HG02970 (cell line): ENCODE data around the gene NUTM1.
"Not testable (repeated sequence)": the region's sequence is repeated elsewhere in the genome, so short reads cannot be mapped to it uniquely, and the experiment has no call there.

Experiments used
- ATAC-seq: cut with Tn5 transposase; IDR thresholded peaks from one replicate; pipeline ENCODE4 v1.9.1; 2021; ENCODE audit warnings: mild to moderate bottlenecking, moderate library complexity, moderate number of reproducible peaks; ENCODE audit not compliant: unreplicated experiment, low FRiP score

NUTM1 gene

DNA sequence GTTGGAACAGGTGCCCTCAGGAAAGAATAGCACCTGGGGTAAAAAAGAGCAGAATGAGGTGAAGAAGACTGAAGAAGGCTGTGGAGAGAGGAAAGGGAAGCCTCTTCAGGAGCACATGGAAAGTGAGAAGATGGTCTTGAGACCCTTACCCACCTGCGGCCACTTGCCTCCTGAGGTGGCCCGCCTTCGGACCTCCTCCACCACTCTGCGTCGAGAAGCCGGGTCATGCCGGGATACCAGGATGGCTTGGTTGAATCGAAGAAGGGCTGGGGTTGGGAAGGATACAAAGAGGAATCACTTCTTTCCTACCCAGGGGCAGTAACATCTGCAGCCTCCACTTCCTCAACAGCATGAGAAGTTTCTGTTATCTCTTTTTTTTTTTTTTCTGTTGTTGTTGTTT is 20.9 kb downstream of the NUTM1 start:
- ATAC-seq: no peak

DNA sequence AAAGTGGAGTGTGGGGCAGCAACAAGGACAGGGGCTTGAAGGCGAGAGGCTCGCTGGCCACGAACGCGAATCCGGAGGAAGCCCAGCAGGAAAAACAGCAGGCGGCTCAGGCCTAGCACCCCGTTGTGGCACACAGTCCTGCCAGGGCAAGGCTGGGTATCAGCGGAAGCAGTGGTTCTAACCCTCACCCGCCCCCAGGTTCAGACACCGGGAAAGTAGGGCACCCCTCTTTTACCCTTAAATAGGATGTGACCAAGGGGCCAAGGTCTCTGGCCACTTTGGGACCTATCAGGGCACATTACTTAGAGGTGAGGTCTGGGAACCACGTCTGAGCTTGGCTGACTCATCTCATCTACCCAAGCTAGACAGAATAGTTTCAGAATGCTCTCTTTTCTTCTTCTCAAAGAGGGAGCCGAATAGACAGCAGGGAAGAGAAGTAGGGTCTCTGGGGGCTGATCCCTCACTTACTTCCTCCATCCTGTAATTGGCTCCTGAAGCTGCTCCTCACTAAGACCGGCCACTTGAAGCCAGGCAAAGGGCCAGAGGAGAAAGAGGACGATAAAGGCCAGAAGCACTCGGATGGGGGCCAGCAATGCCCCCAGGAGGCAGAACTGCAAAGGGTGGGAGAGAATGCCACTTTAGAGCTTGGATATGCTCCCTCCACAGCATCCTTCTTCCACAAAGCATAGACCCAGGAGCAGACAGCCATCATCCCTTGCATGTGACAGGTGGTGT is 22.1 kb downstream of the NUTM1 start:
- ATAC-seq: no peak

DNA sequence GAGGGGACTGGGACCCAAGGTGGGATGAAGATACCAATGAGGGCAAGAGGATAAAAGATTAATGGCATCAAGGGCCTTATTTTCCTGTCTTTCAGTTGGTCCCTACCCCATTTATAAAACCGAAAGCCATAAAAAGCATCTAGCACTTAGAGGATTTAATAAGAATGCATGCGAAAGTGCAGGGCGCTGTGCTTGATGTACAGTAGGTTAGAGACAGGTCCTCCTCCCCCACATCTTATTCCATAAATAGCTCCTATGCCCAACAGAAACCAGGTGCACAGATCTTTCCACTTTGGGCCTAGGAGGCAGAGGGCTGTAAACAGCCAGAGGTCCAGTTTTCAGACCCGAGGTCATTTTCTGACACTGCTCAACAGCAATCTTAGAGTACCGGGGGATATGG is 22.7 kb downstream of the NUTM1 start:
- ATAC-seq: no peak

DNA sequence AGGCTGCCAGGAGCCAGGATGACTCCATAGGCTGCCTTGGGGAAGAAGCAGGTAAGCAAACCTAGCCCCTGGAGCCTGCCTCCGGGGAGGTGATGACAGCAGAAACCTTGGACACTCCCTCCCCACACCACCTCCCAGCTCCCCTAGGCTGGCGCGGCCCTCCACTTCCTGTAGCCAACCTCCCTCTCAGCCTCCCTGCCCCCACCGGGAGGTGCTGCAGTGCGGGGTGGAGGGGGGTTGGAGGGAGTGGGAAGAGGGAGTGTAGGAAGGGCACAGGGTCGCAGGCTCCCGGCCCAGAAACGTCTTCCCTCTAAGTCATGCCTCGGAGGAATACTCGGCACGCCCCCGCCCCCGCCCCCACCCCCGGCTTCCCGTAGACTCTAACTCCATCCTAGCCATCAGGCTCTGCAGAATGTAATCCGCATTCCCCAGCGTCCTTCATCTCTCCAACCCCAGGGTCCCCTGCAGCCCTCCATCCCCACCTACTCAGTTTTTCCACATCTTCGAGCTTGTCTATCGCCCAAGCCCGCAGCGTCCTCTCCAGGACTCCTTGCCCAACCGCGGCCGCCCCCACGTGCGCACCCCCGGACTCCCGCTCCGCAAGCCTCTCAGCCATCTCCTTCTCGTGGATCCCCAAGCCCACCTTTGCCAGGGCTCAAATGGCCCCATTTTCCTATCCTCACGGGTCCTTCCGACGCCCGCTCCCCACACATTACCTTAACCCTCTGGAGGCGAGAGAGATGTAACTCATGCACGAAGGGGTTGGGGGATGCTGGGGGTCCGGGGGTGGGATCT is 23.4 kb downstream of the NUTM1 start:
- no peak for ATAC-seq

DNA sequence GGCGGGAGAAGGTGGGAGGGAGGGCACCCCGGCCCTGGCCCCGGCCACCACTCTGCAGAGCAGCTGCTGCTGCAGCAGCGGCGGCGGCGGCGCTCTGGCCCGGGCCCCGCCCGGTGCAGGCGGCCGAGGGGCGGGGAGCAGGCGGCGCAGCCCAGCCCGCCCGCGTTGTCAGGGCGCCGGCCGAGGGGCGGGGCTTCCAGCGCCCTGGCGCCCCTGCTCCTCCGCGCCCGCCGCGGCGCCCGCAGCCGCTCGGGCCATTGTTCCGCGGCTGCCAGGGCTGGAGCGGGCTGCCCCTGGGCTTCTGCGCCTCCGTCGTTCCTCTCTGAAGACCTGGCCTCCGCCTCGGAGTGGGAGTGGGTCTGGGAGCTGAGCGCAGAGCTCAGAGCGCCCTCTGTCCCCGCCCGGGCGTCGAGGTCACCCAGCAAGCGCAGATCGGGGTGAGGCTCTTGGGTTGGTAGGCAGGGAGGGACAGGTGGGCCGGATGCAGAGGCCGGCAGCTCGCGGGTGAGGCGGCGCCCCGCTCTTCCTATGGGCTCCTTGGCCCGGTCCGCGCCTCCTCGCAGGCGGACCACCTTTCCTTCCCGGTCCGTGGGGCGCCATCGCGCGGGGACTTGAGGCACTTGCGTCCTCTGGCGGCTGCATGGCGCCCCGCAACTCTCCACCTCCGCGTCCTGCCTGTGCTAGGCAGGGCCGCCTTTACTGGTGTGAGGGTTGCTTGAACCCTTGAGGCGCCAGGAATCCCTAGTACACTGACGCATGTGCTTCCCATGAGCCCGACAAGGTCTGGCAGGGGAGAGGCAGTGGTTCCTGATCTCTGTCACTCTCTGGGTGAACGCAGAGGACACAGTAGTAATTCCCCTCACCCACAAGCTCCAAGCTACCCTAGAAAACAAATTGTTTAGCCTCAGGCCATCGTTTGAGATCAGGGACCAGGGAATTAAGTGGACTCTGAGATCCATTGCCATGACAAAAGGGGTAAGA is 24.3 kb downstream of the NUTM1 start, which contains the start of gene LPCAT4:
Gene LPCAT4 (minus strand): TSS at position 96 of the 981 bp plus-strand sequence. CDS start 96 bp downstream, outside the sequence.
- ATAC-seq: peak; percentile 85

DNA sequence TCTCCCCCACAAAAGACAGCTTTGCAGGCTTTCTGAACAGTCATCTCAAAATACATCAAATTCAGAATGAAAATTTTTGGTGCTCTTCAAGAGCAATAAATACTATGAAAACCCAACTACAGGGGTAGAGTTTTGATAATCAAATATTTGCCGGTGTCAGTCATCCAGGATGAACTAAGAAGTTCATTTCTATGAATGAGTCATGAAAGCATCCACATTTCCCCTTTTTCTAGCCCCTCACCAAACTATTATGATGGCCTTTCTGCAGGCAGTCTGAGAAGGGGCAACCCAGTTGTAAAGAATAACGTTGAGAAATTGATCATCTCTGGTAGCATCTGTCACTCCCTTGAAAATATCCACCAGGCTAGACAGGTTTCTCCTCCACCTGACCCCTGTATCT is 27.0 kb downstream of the NUTM1 start:
- ATAC-seq: no peak

DNA sequence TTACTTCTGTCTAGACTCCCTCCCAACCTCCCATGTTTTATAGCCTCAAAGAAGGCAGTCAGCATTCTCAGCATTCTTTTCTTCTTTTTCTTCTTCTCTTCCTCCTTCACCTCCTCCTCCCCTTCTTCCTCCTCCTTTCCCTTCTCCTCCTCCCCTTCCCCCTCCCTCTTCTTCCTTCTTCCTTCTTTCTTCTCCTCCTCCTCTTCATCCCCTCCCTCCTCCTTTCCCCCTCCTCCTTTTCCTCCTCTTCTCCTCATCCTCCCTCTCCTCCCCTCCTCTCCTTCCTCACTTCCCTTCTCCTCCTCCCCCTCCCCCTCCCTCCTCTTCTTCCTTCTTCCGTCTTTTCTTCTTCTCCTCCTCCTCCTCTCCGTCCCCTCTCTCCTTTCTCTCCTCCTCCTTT is 27.5 kb downstream of the NUTM1 start:
- no peak for ATAC-seq

- no peak for ATAC-seq
These were observed 30.8 kb downstream of the NUTM1 start for GRCh38 chr15:34373951-34374350.

GRCh38 chr15:34374816-34375215 is 31.7 kb downstream of the NUTM1 start:
- ATAC-seq: no peak

DNA sequence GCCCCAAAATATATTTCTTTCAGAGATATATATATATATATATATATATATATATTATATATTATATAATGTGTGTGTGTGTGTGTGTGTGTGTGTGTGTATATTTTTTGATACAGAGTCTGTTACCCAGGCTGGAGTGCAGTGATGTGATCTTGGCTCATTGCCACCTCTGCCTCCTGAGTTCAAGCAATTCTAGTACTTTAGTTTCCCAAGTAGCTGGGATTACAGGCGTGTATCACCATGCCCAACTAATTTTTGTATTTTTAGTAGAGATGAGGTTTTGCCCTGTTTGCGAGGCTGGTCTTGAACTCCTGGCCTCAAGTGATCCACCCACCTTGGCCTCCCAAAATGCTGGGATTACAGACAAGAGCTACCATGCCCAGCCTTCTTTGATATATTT is 32.4 kb downstream of the NUTM1 start:
- not testable (repeated sequence) for ATAC-seq

GRCh38 chr15:34376856-34377255 is 33.7 kb downstream of the NUTM1 start:
- ATAC-seq: no peak

GRCh38 chr15:34380491-34380890 is 37.4 kb downstream of the NUTM1 start:
- ATAC-seq: not testable (repeated sequence)

DNA sequence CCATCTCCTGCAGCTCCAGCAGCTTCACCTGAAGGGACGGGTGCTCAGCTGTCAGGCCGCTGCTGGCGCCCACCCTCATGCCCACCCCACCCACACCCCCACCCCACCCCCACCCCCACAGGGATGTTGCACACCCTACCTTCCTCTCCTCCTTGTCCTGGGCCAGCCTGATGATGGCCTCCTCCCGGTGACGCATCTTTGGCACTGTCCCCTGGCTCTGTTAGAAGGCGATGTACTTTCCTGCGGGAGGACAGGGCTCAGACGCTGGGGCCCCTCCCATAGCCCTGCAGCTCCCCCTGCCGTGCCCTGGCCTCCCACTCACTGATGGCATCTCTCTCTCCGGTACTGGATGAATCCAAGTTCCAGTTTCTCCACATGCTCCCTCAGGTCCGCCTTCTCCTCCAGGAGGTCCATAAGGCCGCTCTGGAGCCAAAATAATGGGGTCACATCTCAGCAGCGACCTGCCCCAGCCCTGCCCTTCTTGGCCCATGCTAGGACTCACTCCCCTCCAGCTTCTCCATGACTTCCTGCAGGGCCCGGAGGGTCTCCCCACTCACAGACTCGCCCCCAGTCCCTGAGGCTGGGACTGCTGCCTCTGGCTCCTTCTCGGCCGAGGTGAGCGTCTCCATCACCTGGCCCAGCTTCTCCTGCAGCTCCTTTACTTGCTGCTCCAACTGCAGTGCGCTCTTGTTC is 38.9 kb downstream of the NUTM1 start:
- not testable (repeated sequence) for ATAC-seq

DNA sequence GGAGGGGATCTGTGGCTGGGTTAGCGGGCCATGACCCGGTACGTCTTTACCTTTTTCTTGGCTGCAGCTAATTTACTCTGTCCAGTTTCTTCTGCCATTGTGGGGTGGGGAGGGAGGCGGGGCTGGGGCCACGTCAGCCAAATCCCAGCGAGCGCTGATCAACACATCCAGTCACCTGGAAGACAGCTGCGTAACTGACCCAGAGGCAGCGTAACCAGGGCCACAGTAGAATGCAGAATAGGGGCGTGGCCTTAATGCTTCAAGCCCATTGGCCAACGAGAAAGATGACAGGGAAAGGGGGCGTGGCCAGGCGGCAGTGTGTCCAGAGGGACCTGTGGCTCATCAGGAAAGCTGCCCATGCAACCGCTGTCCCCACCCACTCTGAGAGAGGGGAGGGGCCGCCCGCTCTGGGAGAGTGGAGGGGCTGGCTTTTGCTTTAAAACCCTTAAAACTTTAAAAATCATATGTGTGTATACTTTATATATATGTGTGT is 46.5 kb downstream of the NUTM1 start:
- not testable (repeated sequence) for ATAC-seq

DNA sequence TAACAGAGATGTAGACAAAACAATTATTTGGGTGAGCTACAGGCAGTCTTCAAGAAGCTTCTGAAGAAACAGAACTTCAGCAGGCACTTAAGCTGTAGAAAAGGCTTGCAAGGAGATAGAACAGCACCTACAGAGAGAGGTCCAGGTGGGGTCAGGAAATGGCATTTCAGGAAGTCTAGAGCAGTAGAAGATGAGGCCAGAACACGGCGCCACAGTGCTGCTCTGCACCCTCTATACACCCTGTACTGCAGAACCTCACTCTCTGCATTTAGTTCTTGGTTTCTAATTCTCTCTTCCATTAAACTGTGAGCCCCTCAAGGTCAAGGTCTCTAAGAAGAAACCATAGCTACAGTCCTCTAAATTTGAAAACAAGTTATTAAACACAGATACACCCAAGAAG is 49.9 kb downstream of the NUTM1 start:
- not testable (repeated sequence) for ATAC-seq

GRCh38 chr15:34397637-34398259 is 54.6 kb downstream of the NUTM1 start:
- not testable (repeated sequence) for ATAC-seq

- not testable (repeated sequence) for ATAC-seq
These were observed 60.1 kb downstream of the NUTM1 start for GRCh38 chr15:34403160-34403598.

- ATAC-seq: not testable (repeated sequence)
These were observed 60.8 kb downstream of the NUTM1 start for GRCh38 chr15:34403899-34404298.
